ENCODE measurements around the gene NRAS. TPM values are rescaled to one million over a fixed set of nuclear protein-coding genes. Genes with fewer than 3 reads are reported as not detected.

NRAS gene
- total and polyA plus RNA-seq, 9 of the 15 experiments (the other 6 are each of a cell fraction or from before 2014, with no cell fraction given): 40.7 to 94.5 (median 75.4) TPM

- TF ChIP-seq ZNF696 (CRISPR knock-in tag; conservative IDR thresholded peaks at IDR 0.05) (no peak), ZNF12 (CRISPR knock-in tag; IDR thresholded peaks at IDR 0.05) (no peak)
Measured at GRCh38 chr1:114723457-114723856, 6.9 kb upstream of the NRAS start (continued).

DNA sequence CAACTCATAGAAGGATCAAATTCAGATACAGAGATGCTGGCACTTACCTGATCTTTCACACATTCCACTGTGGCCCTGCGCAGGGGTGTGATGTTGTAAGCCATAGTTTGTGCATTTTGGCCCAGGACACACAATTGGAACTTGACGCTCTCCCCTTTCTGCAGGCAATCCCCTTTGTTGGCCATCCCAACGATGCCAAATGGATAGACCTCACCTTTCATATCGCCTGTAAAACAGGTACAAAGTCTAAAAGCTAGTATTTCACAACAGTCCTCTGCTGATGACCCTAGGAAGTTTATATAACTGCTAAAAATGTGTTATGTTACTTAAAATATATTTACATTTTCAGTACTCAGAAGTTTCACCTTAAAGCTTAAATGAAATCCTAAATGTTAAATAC, 3.9 kb upstream of the NRAS start:
- FAIRE-seq: no peak
- CTCF ChIA-PET (ENCODE audit: low intra/inter-chr PET ratio): no interaction called here
- H3K27me3 ChIP-seq (ENCODE audit: control insufficient read depth in 2 of 2, insufficient read depth in 2 of 2, low read length in 2 of 2): no peaks in the 10 kb centered on the region
- BruUV-seq (replicated peaks): no TSS peak
- POLR2A ChIA-PET: interaction anchor here (0.6 to 0.8 kb wide), 3 partner anchors 8 to 59 kb away, joined by 3 to 4 read pairs (median 3); no protein-coding TSS in a partner anchor
- H3K27ac ChIP-seq (ENCODE audit: extremely low read depth, low read depth, low read length): no peak overlapping the region
- H3K9me1 ChIP-seq (ENCODE audit: control insufficient read depth, insufficient read depth, low read length): no peaks in the 10 kb centered on the region
- H3K9me3 ChIP-seq (replicated peaks; ENCODE audit: control insufficient read depth, insufficient read depth, low read depth, low read length): no peaks in the 10 kb centered on the region
- in situ Hi-C loops (cut with MboI) (no loop called here), intact Hi-C loops (cut with micrococcal nuclease) (no loop called here)
- 85% methylated on average over 4 of the region's 4 CpGs for WGBS (ENCODE audit: insufficient coverage, low coverage, missing lambda C conversion rate)
- no peak overlapping the region for H3K4me2 ChIP-seq (ENCODE audit: insufficient read depth, low read length)
- H3K4me1 ChIP-seq (replicated peaks in 1 of 2; ENCODE audit: control insufficient read depth in 2 of 2, insufficient read depth in 2 of 2, low read length in 2 of 2): peaks cover 0 to 7% of the 10 kb centered on the region in 2 experiments; a peak in 2 of 5 replicates
- no peak for ATAC-seq
- H3K4me3 ChIP-seq: no peak overlapping the region
- H3K79me2 ChIP-seq (ENCODE audit: control insufficient read depth, insufficient read depth, low read length): peaks cover 11% of the 10 kb centered on the region
- peaks cover 92% of the 10 kb centered on the region for H3K36me3 ChIP-seq (ENCODE audit: control insufficient read depth, insufficient read depth, low read length)
- TF ChIP-seq ZNF707 (CRISPR knock-in tag; conservative IDR thresholded peaks at IDR 0.05): no peak
- TF ChIP-seq, protein P1, sequence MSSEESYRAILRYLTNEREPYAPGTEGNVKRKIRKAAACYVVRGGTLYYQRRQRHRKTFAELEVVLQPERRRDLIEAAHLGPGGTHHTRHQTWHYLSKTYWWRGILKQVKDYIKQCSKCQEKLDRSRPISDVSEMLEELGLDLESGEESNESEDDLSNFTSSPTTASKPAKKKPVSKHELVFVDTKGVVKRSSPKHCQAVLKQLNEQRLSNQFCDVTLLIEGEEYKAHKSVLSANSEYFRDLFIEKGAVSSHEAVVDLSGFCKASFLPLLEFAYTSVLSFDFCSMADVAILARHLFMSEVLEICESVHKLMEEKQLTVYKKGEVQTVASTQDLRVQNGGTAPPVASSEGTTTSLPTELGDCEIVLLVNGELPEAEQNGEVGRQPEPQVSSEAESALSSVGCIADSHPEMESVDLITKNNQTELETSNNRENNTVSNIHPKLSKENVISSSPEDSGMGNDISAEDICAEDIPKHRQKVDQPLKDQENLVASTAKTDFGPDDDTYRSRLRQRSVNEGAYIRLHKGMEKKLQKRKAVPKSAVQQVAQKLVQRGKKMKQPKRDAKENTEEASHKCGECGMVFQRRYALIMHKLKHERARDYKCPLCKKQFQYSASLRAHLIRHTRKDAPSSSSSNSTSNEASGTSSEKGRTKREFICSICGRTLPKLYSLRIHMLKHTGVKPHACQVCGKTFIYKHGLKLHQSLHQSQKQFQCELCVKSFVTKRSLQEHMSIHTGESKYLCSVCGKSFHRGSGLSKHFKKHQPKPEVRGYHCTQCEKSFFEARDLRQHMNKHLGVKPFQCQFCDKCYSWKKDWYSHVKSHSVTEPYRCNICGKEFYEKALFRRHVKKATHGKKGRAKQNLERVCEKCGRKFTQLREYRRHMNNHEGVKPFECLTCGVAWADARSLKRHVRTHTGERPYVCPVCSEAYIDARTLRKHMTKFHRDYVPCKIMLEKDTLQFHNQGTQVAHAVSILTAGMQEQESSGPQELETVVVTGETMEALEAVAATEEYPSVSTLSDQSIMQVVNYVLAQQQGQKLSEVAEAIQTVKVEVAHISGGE (CRISPR knock-in tag; IDR thresholded peaks at IDR 0.05): 0 out of 6 replicates have a peak, but pooled peaks of 1 of the 3 experiments have one; percentile 16
- no peak overlapping the region for H2AFZ ChIP-seq (ENCODE audit: low read depth, low read length)
- no peaks in the 10 kb centered on the region for H4K20me1 ChIP-seq (replicated peaks; ENCODE audit: control insufficient read depth, insufficient read depth, low read length)
- H3K9ac ChIP-seq (ENCODE audit: insufficient read depth in 1 of 2, low read depth in 2 of 2, low read length in 2 of 2): no peak overlapping the region
- DNase-seq (ENCODE audit: extremely low read depth in 1 of 4, low spot score in 3 of 4): no peak
